Adipocyte (in vitro differentiated cells): Measurements from ENCODE around the gene GRHPR.
"Not testable (repeated sequence)": the region's sequence is repeated elsewhere in the genome, so short reads cannot be mapped to it uniquely, and the experiment has no call there.

Experiments used
- DNase-seq: peaks from one replicate; pipeline ENCODE4 v3.0.0-alpha.2; 2015; ENCODE audit warnings: low read depth
- H3K27me3 ChIP-seq: replicated peaks from 2 replicates; pipeline ENCODE4 v1.7.0; 2013; ENCODE audit warnings: mild to moderate bottlenecking, low read length, moderate library complexity; ENCODE audit not compliant: control insufficient read depth, insufficient read depth
- H3K36me3 ChIP-seq: 2 replicates; pipeline ENCODE4 v1.7.0; 2013; ENCODE audit warnings: low read length, mild to moderate bottlenecking, moderate library complexity; ENCODE audit not compliant: control insufficient read depth, insufficient read depth, severe bottlenecking
- H3K4me1 ChIP-seq: 2 replicates; pipeline ENCODE4 v1.7.0; 2013; ENCODE audit warnings: mild to moderate bottlenecking, low read length, moderate library complexity; ENCODE audit not compliant: control insufficient read depth, insufficient read depth
- H3K4me3 ChIP-seq: 2 replicates; pipeline ENCODE4 v1.7.0; 2013; ENCODE audit warnings: mild to moderate bottlenecking, low read length, moderate library complexity
- H3K9ac ChIP-seq: 2 replicates; pipeline ENCODE4 v1.7.0; 2013; ENCODE audit warnings: mild to moderate bottlenecking, low read length, moderate library complexity
- H3K9me3 ChIP-seq: 2 replicates; pipeline ENCODE4 v1.7.0; 2013; ENCODE audit warnings: mild to moderate bottlenecking, low read length, moderate library complexity; ENCODE audit not compliant: control insufficient read depth

Gene GRHPR

GRCh38 chr9:37452611-37453010 is 30.1 kb downstream of the GRHPR start:
- DNase-seq = no peak
- peaks cover 12% of the 10 kb centered on the region for H3K36me3 ChIP-seq
- peaks cover 22% of the 10 kb centered on the region for H3K4me1 ChIP-seq
- H3K4me3 ChIP-seq = no peak overlapping the region
- no peaks in the 10 kb centered on the region for H3K9me3 ChIP-seq
- no peak overlapping the region for H3K9ac ChIP-seq
- no peaks in the 10 kb centered on the region for H3K27me3 ChIP-seq

- H3K4me3 ChIP-seq = no peak overlapping the region
- peaks cover 22% of the 10 kb centered on the region for H3K4me1 ChIP-seq
- no peak overlapping the region for H3K9ac ChIP-seq
- H3K9me3 ChIP-seq = no peaks in the 10 kb centered on the region
- peaks cover 12% of the 10 kb centered on the region for H3K36me3 ChIP-seq
- no peaks in the 10 kb centered on the region for H3K27me3 ChIP-seq
- no peak for DNase-seq
Measured at GRCh38 chr9:37453827-37454226, 31.3 kb downstream of the GRHPR start.

DNA sequence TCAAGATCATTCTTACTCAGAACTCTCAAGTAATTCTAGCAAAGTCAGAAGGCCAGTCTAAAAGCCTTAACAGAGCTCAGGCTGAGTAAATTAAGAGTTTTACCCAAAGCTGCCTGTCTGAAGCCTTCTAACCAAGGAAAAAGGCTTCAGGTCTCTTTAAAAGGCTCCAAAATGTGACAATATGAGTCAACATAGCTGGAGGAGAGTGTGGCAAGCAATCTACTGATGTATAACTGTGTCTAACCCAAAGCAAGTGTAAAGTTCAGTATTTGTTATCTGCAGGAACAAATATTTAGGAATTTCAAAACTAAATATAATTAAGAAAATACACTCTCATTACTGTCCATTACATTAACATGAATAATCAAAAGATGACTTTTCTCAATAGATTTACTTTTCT is 31.7 kb downstream of the GRHPR start:
- no peaks in the 10 kb centered on the region for H3K27me3 ChIP-seq
- DNase-seq = no peak
- H3K4me3 ChIP-seq = no peak overlapping the region
- H3K4me1 ChIP-seq = peaks cover 22% of the 10 kb centered on the region
- H3K36me3 ChIP-seq = peaks cover 11% of the 10 kb centered on the region
- H3K9me3 ChIP-seq = no peaks in the 10 kb centered on the region
- no peak overlapping the region for H3K9ac ChIP-seq

GRCh38 chr9:37455884-37456647 is 33.6 kb downstream of the GRHPR start:
- DNase-seq = no peak
- Histone ChIP-seq H3K9me3 (no peaks in the 10 kb centered on the region), H3K4me3 (no peak overlapping the region), H3K36me3 (no peaks in the 10 kb centered on the region), H3K4me1 (peaks cover 19% of the 10 kb centered on the region), H3K9ac (no peak overlapping the region), H3K27me3 (no peaks in the 10 kb centered on the region)

GRCh38 chr9:37456817-37457216 is 34.3 kb downstream of the GRHPR start:
- no peaks in the 10 kb centered on the region for H3K36me3 ChIP-seq
- H3K9ac ChIP-seq = no peak overlapping the region
- no peak for DNase-seq
- H3K4me3 ChIP-seq = no peak overlapping the region
- no peaks in the 10 kb centered on the region for H3K9me3 ChIP-seq
- peaks cover 19% of the 10 kb centered on the region for H3K4me1 ChIP-seq
- no peaks in the 10 kb centered on the region for H3K27me3 ChIP-seq

GRCh38 chr9:37464006-37464405 is 41.5 kb downstream of the GRHPR start:
- Histone ChIP-seq H3K27me3 (no peaks in the 10 kb centered on the region), H3K4me3 (peak overlapping the region; percentile 93), H3K9ac (peak overlapping the region; percentile 94), H3K9me3 (no peaks in the 10 kb centered on the region), H3K36me3 (no peaks in the 10 kb centered on the region), H3K4me1 (peaks cover 26% of the 10 kb centered on the region)
- peak; percentile 40 for DNase-seq

GRCh38 chr9:37464426-37465248 is 42.1 kb downstream of the GRHPR start:
- Histone ChIP-seq H3K9ac (peak overlapping the region; percentile 94), H3K4me3 (peak overlapping the region; percentile 93), H3K4me1 (peaks cover 26% of the 10 kb centered on the region), H3K9me3 (no peaks in the 10 kb centered on the region), H3K36me3 (no peaks in the 10 kb centered on the region), H3K27me3 (no peaks in the 10 kb centered on the region)
- DNase-seq = peak; percentile 88

DNA sequence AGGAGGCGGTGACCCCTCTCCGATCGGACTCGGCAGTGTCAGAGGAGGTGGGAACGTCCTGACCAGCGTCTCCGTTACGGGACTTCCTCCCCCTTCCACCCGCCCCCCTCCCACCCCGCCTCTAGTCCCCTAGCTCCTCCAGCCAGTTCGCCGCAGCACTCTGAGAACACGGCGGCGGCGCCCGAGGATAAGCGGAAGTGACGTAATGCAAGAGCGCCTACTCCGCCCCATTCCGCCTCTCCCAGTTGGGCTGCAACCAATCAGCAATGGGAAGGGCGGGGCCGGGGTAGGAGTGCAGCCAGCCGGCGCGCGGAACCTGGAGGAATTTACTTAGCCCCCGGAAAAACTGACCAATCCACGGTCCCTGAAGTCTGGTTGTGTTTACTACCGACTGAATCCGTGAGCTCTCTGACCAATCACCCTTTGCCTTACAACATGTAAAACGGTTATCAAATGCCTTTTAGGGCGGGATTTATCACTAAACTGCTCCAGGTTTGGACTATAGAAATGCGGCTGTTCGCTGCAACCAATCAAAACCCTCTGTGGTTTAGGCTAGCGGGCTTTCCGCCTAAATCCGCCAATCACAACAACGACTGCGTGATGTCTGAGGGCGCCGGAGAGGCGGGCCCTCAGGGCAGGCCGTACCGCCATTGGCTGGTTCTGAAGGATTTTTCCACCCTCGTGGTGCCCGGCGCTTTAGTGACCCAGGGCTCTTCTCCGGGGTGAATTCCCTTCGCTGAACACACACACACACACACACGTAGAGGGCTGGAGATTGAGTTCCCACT is 42.9 kb downstream of the GRHPR start, which contains the start of gene ZBTB5:
TSS of gene ZBTB5 (minus strand) at position 202 of the 788 bp plus-strand sequence. CDS start 22,899 bp downstream, outside the sequence.
- H3K9me3 ChIP-seq = no peaks in the 10 kb centered on the region
- no peaks in the 10 kb centered on the region for H3K36me3 ChIP-seq
- DNase-seq = peak; percentile 100
- H3K4me3 ChIP-seq = peak within 1 kb of the TSS; percentile 93
- H3K4me1 ChIP-seq = peaks cover 26% of the 10 kb centered on the region
- no peaks in the 10 kb centered on the region for H3K27me3 ChIP-seq
- H3K9ac ChIP-seq = peak within 1 kb of the TSS; percentile 95

GRCh38 chr9:37466037-37466709 is 43.7 kb downstream of the GRHPR start:
- Histone ChIP-seq H3K36me3 (no peaks in the 10 kb centered on the region), H3K9ac (peak overlapping the region; percentile 95), H3K4me1 (peaks cover 26% of the 10 kb centered on the region), H3K4me3 (peak overlapping the region; percentile 91), H3K9me3 (no peaks in the 10 kb centered on the region), H3K27me3 (no peaks in the 10 kb centered on the region)
- peak; percentile 84 for DNase-seq

- peaks cover 25% of the 10 kb centered on the region for H3K4me1 ChIP-seq
- not testable (repeated sequence) for H3K9ac ChIP-seq, H3K9me3 ChIP-seq, DNase-seq, H3K27me3 ChIP-seq, H3K36me3 ChIP-seq, H3K4me3 ChIP-seq
Measured at GRCh38 chr9:37467530-37467929, 45.0 kb downstream of the GRHPR start.
